Stimulated activated CD4-positive, alpha-beta T cell treated with anti-CD3 and anti-CD28 coated beads, Interleukin-2, amount 100 ng/mL, for 4 hours (primary cell): ENCODE measurements around the gene TLR5.

Experiments
- DNase-seq: peaks from one replicate; pipeline ENCODE4 v3.0.0-alpha.2; 2020; ENCODE audit warnings: low read depth

Gene TLR5

GRCh38 chr1:223068900-223069665 lies 74.0 kb downstream of the TLR5 start:
- no peak for DNase-seq

- no peak for DNase-seq
Observed at GRCh38 chr1:223067914-223068313, 75.1 kb downstream of the TLR5 start.

GRCh38 chr1:223066415-223066814 lies 76.6 kb downstream of the TLR5 start:
- no peak for DNase-seq

DNA sequence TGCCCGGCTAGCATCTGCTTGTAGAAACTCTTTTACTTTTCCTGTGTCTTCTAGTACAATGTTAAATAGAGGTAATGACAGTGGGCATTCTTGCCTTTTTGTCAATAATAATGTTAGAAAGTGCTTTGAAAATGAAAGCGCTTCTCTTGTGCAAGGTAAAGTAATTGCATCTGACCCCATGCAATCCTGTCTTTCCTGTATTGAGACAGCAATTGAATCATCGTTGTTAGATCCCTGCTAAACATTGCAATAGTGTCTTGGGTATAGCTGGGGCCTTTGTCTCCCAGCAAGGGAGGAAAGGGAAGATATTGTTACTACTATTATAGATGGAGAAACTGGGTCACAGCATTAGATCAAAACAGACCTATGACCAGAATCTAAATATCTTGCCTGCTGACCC lies 80.9 kb downstream of the TLR5 start:
- no peak for DNase-seq

DNA sequence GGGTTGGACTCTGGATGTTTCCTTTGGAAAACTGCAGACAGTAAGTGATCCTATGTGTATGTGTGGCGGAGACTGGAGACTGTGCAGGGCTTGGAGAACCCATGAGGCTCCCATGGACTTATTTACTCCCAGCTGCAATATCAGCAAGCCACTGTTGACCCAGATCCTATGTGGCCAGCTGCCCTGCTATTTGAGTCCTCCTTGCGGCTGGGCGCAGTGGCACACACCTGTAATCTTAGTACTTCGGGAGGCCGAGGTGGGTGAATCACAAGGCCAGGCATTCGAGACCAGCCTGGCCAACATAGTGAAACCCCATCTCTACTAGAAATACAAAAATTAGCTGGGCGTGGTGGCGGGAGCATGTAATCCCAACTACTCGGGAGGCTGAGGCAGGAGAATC lies 83.5 kb downstream of the TLR5 start:
- DNase-seq: no peak
